HepG2 (cell line): ENCODE measurements around the gene DLG2. TPM values are rescaled to one million over a fixed set of nuclear protein-coding genes. Genes with fewer than 3 reads are reported as not detected.

ENCODE experiments used
- ATAC-seq: fragments of 200-7000 bp; cut with Tn5 transposase; 3 replicates; pipeline ENCODE4 v1.9.1; 2020; ENCODE audit warnings: mild to moderate bottlenecking, moderate library complexity
- BruUV-seq: library from RNA; stranded (reverse); fragments of 400-500 nt; replicated peaks from 2 replicates; lab custom pipeline; 2021; lab: Mats Ljungman, UMichigan
- CTCF ChIA-PET: fragments of 300-600 bp; formaldehyde crosslinking; extraction: SDS; loops from one replicate; lab custom pipeline; 2021; ENCODE audit warnings: low total read pairs, inconsistent platforms, low intra/inter-chr PET ratio; lab: Yijun Ruan, JAX
- POLR2A ChIA-PET: fragments of 350-600 bp; sonication (Branson Sonifier 250); formaldehyde crosslinking; loops from one replicate; lab custom pipeline; 2020; ENCODE audit warnings: antibody characterized with exemption, inconsistent platforms; lab: Yijun Ruan, JAX
- DNase-seq: peaks from one replicate; pipeline ENCODE4 v3.0.0-alpha.2; 2015; ENCODE audit warnings: low spot score
- FAIRE-seq: peaks from 3 replicates; lab custom pipeline; 2011; peaks lifted over from hg19 to GRCh38; lab: Jason Lieb, UNC
- H2AFZ ChIP-seq: one replicate; pipeline ENCODE4 v1.6.1; 2011; ENCODE audit warnings: low read length, inconsistent platforms
- H3K27ac ChIP-seq: fragments of 300-600 bp; 3 replicates; pipeline ENCODE4 v1.8.0; 2011; ENCODE audit warnings: mixed run types, mild to moderate bottlenecking, mixed read lengths, low read length, inconsistent platforms; ENCODE audit not compliant: insufficient read depth; ENCODE audit errors: extremely low read length
- H3K27me3 ChIP-seq, 2 experiments: fragments of 200-600 bp in 1 of 2; 2 replicates in 1 of 2; 3 replicates in 1 of 2; pipeline versions ENCODE4 v1.6.0 to v1.8.0; 2011; ENCODE audit warnings: low read length in 2 of 2, mild to moderate bottlenecking in 2 of 2, moderate library complexity in 2 of 2, inconsistent platforms in 1 of 2; ENCODE audit not compliant: insufficient read depth in 2 of 2, control insufficient read depth in 1 of 2
- H3K36me3 ChIP-seq, 2 experiments: fragments of 200-600 bp in 1 of 2; replicated peaks in 1 of 2; 2 replicates in 1 of 2; 3 replicates in 1 of 2; pipeline versions ENCODE4 v1.5.1 to v1.8.0; 2011; ENCODE audit warnings: low read length in 2 of 2, inconsistent platforms in 1 of 2; ENCODE audit not compliant: insufficient read depth in 2 of 2, control insufficient read depth in 1 of 2
- H3K4me1 ChIP-seq: 2 replicates; pipeline ENCODE4 v1.5.1; 2012; ENCODE audit warnings: low read length, inconsistent platforms; ENCODE audit not compliant: insufficient read depth
- H3K4me2 ChIP-seq: 2 replicates; pipeline ENCODE4 v1.6.0; 2011; ENCODE audit warnings: low read depth, low read length, inconsistent platforms
- H3K4me3 ChIP-seq, 3 experiments: fragments of 200-600 bp in 1 of 3; sonication (generic), shearing (Covaris generic) in 1 of 3; replicated peaks in 1 of 3; 2 replicates each; pipeline ENCODE4 v1.5.1; 2011 to 2016; ENCODE audit warnings: low read length in 3 of 3, inconsistent platforms in 2 of 3, low read depth in 2 of 3, mild to moderate bottlenecking in 2 of 3, control low read depth in 1 of 3, mixed read lengths in 1 of 3; ENCODE audit not compliant: insufficient read depth in 1 of 3
- H3K79me2 ChIP-seq: one replicate; pipeline ENCODE4 v1.6.1; 2011; ENCODE audit warnings: low read length, inconsistent platforms; ENCODE audit not compliant: insufficient read depth
- H3K9ac ChIP-seq: 2 replicates; pipeline ENCODE4 v1.6.0; 2011; ENCODE audit warnings: mild to moderate bottlenecking, low read depth, low read length, inconsistent platforms; ENCODE audit not compliant: insufficient read depth
- H3K9me3 ChIP-seq: 2 replicates; pipeline ENCODE4 v1.5.1; 2012; ENCODE audit warnings: mild to moderate bottlenecking, low read length
- H4K20me1 ChIP-seq: 2 replicates; pipeline ENCODE4 v1.6.0; 2011; ENCODE audit warnings: inconsistent platforms, mild to moderate bottlenecking, low read length, moderate library complexity; ENCODE audit not compliant: insufficient read depth
- MAFF ChIP-seq: IDR thresholded peaks from 2 replicates; pipeline ENCODE4 v1.6.1; 2011; ENCODE audit warnings: low read depth, low read length, improper control_type of control experiment
- MAFK ChIP-seq, 2 experiments: IDR thresholded peaks in 1 of 2; conservative IDR thresholded peaks in 1 of 2; 2 replicates each; pipeline ENCODE4 v1.6.1; 2011; ENCODE audit warnings: improper control_type of control experiment in 2 of 2, low read length in 2 of 2
- NR3C1 ChIP-seq: sonication (generic); formaldehyde crosslinking; IDR thresholded peaks from 2 replicates; pipeline ENCODE4 v1.4.0; 2020; ENCODE audit warnings: missing genetic modification reagents
- ZNF598 ChIP-seq: sonication (generic); formaldehyde crosslinking; IDR thresholded peaks from 2 replicates; pipeline ENCODE4 v1.5.1; 2020; ENCODE audit warnings: mild to moderate bottlenecking, missing genetic modification reagents, borderline replicate concordance
- ZNF781 ChIP-seq: sonication (generic); formaldehyde crosslinking; IDR thresholded peaks from 2 replicates; pipeline ENCODE4 v1.5.1; 2020; ENCODE audit warnings: borderline replicate concordance, mild to moderate bottlenecking, missing genetic modification reagents; ENCODE audit errors: not compliant biosample characterization
- WGBS: methylation state at CpG from one replicate; pipeline ENCODE4 v1.1.6; 2017; ENCODE audit warnings: low lambda C conversion rate; 5-methylcytosine and 5-hydroxymethylcytosine counted together
- in situ Hi-C: cut with HindIII; loops from 2 replicates; pipeline ENCODE4 v1.10.0; 2017; ENCODE audit warnings: low pct_unique_long_range_greater_than_20kb; ENCODE audit not compliant: extremely low pct_ligation_motif_present
- intact Hi-C: fragments of 100-400 bp; cut with micrococcal nuclease; formaldehyde crosslinking; loops from one replicate; pipeline ENCODE4 v1.10.0; 2022; ENCODE audit not compliant: unreplicated experiment
- polyA plus RNA-seq, 8 experiments: library from polyadenylated mRNA; depleted of rRNA in 3 of 8; stranded (reverse) in 7 of 8; unstranded in 1 of 8; fragments of >200 nt; fragmentation: Illumina TruSeq in 4 of 8; extraction: Trizol in 4 of 8; gene quantifications; 2 replicates each; pipeline versions ENCODE4 v1.2.1 to v1.2.3, GENCODE V29; 2011 to 2016; ENCODE audit warnings: low read depth in 4 of 8, missing spikeins in 1 of 8, mixed read lengths in 1 of 8; ENCODE audit not compliant: insufficient read depth in 1 of 8
- total RNA-seq, 5 experiments: library from RNA; depleted of rRNA; stranded (reverse); fragments of >200 nt; fragmentation: Illumina TruSeq; extraction: Trizol; gene quantifications; 2 replicates each; pipeline ENCODE4 v1.2.3, GENCODE V29; 2016; ENCODE audit warnings: low read depth in 1 of 5
- TF ChIP-seq, protein P1 (sequence below): IDR thresholded peaks from 2 replicates; pipeline ENCODE4 v1.6.1; 2016; ENCODE audit warnings: missing biosample characterization, missing genetic modification reagents, low read depth
- TF ChIP-seq, protein P2 (sequence below): sonication (generic); formaldehyde crosslinking; IDR thresholded peaks from 2 replicates; pipeline ENCODE4 v1.8.0; 2022; ENCODE audit warnings: mild to moderate bottlenecking, missing genetic modification reagents, borderline replicate concordance

Gene DLG2
- total and polyA plus RNA-seq, 2 of the 13 experiments (the other 11 are each of a cell fraction or from before 2014, with no cell fraction given) = 0.46 to 1.0 TPM

DNA sequence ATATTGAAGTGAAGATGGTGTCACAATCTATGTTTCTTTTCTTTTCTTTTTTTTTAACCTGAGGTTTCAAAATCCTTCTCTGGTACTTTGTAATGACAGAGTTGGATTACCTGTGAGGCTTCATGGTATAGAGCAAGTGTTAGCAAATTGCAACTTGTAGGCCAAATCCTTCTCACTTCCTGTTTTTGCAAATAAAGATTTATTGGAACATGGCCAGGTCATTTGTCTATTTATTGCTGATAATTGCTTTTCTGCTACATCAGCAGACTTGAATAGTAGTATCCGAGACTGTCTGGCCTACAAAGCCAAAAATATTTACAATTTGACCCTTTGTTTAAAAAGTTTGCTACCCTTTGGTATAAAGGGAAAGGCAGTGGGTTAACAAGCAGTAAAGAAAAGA, 1281.5 kb downstream of the DLG2 start:
- WGBS = 0% methylated on average over 1 of the region's 1 CpG

DNA sequence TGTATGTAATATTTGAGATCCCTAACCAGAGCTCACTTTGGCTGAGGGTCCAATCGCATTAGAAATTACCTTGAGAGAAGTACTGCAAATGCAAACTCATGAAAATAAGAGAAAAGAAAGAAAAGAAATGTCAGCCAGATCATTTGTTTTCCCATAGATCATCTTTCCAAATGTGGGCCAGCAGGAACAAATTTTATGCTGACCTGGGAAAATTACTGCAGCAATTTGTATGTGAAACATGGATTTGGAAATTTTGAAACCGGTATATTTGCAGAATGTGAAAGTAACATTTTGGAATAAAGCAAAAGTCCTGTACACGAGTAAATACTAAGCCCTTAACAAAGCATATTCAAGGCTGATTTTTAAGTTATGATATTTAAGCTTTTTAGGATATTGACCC, 1282.1 kb downstream of the DLG2 start:
- ATAC-seq (no peak), FAIRE-seq (no peak), DNase-seq (no peak)
- H3K9me3 ChIP-seq = no peaks in the 10 kb centered on the region
- intact Hi-C loops (no loop called here), in situ Hi-C loops (no loop called here)
- peak; percentile 75 for TF ChIP-seq MAFF
- no peak for TF ChIP-seq NR3C1 (CRISPR knock-in tag)
- TF ChIP-seq MAFK (conservative IDR thresholded peaks at IDR 0.05 in 1 of 2, IDR thresholded peaks at IDR 0.05 in 1 of 2; ENCODE audit: low read length in 2 of 2) = peak; percentile 73 to 79
- TF ChIP-seq, protein P1, sequence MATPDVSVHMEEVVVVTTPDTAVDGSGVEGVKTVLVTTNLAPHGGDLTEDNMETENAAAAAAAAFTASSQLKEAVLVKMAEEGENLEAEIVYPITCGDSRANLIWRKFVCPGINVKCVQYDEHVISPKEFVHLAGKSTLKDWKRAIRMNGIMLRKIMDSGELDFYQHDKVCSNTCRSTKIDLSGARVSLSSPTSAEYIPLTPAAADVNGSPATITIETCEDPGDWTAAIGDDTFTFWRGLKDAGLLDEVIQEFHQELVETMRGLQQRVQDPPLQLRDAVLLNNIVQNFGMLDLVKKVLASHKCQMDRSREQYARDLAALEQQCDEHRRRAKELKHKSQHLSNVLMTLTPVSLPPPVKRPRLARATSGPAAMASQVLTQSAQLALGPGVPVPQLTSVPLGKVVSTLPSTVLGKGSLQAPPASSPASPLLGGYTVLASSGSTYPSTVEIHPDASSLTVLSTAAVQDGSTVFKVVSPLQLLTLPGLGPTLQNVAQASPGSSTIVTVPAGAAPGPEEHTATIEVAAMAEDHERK (CRISPR knock-in tag) = no peak
- TF ChIP-seq, protein P2, sequence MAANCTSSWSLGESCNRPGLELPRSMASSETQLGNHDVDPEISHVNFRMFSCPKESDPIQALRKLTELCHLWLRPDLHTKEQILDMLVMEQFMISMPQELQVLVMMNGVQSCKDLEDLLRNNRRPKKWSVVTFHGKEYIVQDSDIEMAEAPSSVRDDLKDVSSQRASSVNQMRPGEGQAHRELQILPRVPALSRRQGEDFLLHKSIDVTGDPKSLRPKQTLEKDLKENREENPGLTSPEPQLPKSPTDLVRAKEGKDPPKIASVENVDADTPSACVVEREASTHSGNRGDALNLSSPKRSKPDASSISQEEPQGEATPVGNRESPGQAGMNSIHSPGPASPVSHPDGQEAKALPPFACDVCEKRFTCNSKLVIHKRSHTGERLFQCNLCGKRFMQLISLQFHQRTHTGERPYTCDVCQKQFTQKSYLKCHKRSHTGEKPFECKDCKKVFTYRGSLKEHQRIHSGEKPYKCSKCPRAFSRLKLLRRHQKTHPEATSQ (CRISPR knock-in tag) = no peak
- H3K36me3 ChIP-seq = no peaks in the 10 kb centered on the region
- no peak overlapping the region for H3K4me2 ChIP-seq
- H3K27me3 ChIP-seq = no peaks in the 10 kb centered on the region
- no peaks in the 10 kb centered on the region for H4K20me1 ChIP-seq
- ChIA-PET POLR2A (no interaction called here), CTCF (no interaction called here)
- H3K27ac ChIP-seq = no peak overlapping the region
- no peaks in the 10 kb centered on the region for H3K79me2 ChIP-seq
- BruUV-seq = no TSS peak
- WGBS = under 1% methylated on average over 3 of the region's 3 CpGs
- no peak overlapping the region for H3K9ac ChIP-seq
- no peak overlapping the region for H3K4me3 ChIP-seq
- H3K4me1 ChIP-seq = no peaks in the 10 kb centered on the region
- no peak overlapping the region for H2AFZ ChIP-seq

More for the DNA sequence above, 1281.5 kb downstream of the DLG2 start:
- POLR2A ChIA-PET = no interaction called here
- no peak overlapping the region for H3K4me2 ChIP-seq
- TF ChIP-seq MAFF (peak; percentile 63), ZNF598 (CRISPR knock-in tag) (no peak), ZNF781 (CRISPR knock-in tag) (no peak), MAFK (conservative IDR thresholded peaks at IDR 0.05 in 1 of 2, IDR thresholded peaks at IDR 0.05 in 1 of 2; ENCODE audit: low read length in 2 of 2) (peak; percentile 65 to 77; a peak in 3 of 4 replicates)
- in situ Hi-C loops = no loop called here
- intact Hi-C loops = no loop called here
- no peaks in the 10 kb centered on the region for H3K4me1 ChIP-seq
- CTCF ChIA-PET = no interaction called here
- no peak for FAIRE-seq
- H2AFZ ChIP-seq = no peak overlapping the region
- no peaks in the 10 kb centered on the region for H3K79me2 ChIP-seq
- BruUV-seq = no TSS peak
- H3K9ac ChIP-seq = no peak overlapping the region
- no peaks in the 10 kb centered on the region for H3K9me3 ChIP-seq
- H4K20me1 ChIP-seq = no peaks in the 10 kb centered on the region
- no peaks in the 10 kb centered on the region for H3K36me3 ChIP-seq
- no peaks in the 10 kb centered on the region for H3K27me3 ChIP-seq
- no peak overlapping the region for H3K27ac ChIP-seq
- no peak for DNase-seq
- no peak overlapping the region for H3K4me3 ChIP-seq
- ATAC-seq = no peak
